Mesenteric fat pad (tissue), 1 donor: Measurements from ENCODE around the gene PDLIM3. TPM values are rescaled to one million over a fixed set of nuclear protein-coding genes. Genes with fewer than 3 reads are reported as not detected.

Experiments
- DNase-seq: peaks from one replicate; pipeline ENCODE4 v3.0.0-alpha.2; 2020; ENCODE audit warnings: low spot score
- total RNA-seq: library from RNA; stranded (reverse); fragmentation: NEBNext Ultra II Directional; extraction: Animal tissue kit (Norgen Biotek cat#: 25700); gene quantifications from one replicate; pipeline ENCODE4 v1.2.1, GENCODE V29; 2021
- donor health status: DM: yes; HTN: yes; CAD: no.

The PDLIM3 gene
- total RNA-seq, 1 donor from 2014 or later: 58.5 TPM

GRCh38 chr4:185472103-185472542, 63.2 kb downstream of the PDLIM3 start:
- no peak for DNase-seq

- peak; percentile 96 for DNase-seq
Observed at GRCh38 chr4:185471235-185472102, 63.8 kb downstream of the PDLIM3 start, which contains the start of gene CCDC110. CCDC110 (minus strand) TSS chr4:185471733; CDS start chr4:185471683, 50 bp downstream.

GRCh38 chr4:185470501-185471195, 64.7 kb downstream of the PDLIM3 start:
- DNase-seq: no peak

- DNase-seq: no peak
Observed at GRCh38 chr4:185469580-185470154, 65.6 kb downstream of the PDLIM3 start.

GRCh38 chr4:185468999-185469398, 66.3 kb downstream of the PDLIM3 start:
- DNase-seq: no peak

- no peak for DNase-seq
Observed at GRCh38 chr4:185467991-185468390, 67.3 kb downstream of the PDLIM3 start.

GRCh38 chr4:185467101-185467500, 68.2 kb downstream of the PDLIM3 start:
- DNase-seq: no peak

GRCh38 chr4:185465707-185466106, 69.6 kb downstream of the PDLIM3 start:
- no peak for DNase-seq

- no peak for DNase-seq
Observed at GRCh38 chr4:185464887-185465286, 70.4 kb downstream of the PDLIM3 start.

- DNase-seq: no peak
Observed at GRCh38 chr4:185464183-185464582, 71.1 kb downstream of the PDLIM3 start.

GRCh38 chr4:185463541-185463940, 71.8 kb downstream of the PDLIM3 start:
- DNase-seq: no peak

- DNase-seq: no peak
Observed at GRCh38 chr4:185461565-185461964, 73.7 kb downstream of the PDLIM3 start.

- no peak for DNase-seq
Observed at GRCh38 chr4:185457136-185457535, 78.2 kb downstream of the PDLIM3 start.

GRCh38 chr4:185456131-185456530, 79.2 kb downstream of the PDLIM3 start:
- no peak for DNase-seq

Other genes starting within 250 kb of the PDLIM3 start
- 0.64 TPM for gene LRP2BP, start 139.6 kb downstream of the PDLIM3 start, total RNA-seq
- 10.9 TPM for gene ANKRD37, start 138.7 kb downstream of the PDLIM3 start, total RNA-seq
- 19.8 TPM for gene UFSP2, start 109.5 kb downstream of the PDLIM3 start, total RNA-seq
- gene CCDC110, start 63.8 kb downstream of the PDLIM3 start, total RNA-seq: 0.19 TPM